HG02840 (cell line): ENCODE data around the gene PPP4C.
"Not testable (repeated sequence)": the region's sequence is repeated elsewhere in the genome, so short reads cannot be mapped to it uniquely, and the experiment has no call there.

Experiments
- ATAC-seq: cut with Tn5 transposase; IDR thresholded peaks from one replicate; pipeline ENCODE4 v1.9.1; 2021; ENCODE audit warnings: mild to moderate bottlenecking, moderate library complexity, moderate number of reproducible peaks; ENCODE audit not compliant: unreplicated experiment, low FRiP score

Gene PPP4C

GRCh38 chr16:30095166-30096078 is 19.6 kb downstream of the PPP4C start:
- ATAC-seq, result no peak

DNA sequence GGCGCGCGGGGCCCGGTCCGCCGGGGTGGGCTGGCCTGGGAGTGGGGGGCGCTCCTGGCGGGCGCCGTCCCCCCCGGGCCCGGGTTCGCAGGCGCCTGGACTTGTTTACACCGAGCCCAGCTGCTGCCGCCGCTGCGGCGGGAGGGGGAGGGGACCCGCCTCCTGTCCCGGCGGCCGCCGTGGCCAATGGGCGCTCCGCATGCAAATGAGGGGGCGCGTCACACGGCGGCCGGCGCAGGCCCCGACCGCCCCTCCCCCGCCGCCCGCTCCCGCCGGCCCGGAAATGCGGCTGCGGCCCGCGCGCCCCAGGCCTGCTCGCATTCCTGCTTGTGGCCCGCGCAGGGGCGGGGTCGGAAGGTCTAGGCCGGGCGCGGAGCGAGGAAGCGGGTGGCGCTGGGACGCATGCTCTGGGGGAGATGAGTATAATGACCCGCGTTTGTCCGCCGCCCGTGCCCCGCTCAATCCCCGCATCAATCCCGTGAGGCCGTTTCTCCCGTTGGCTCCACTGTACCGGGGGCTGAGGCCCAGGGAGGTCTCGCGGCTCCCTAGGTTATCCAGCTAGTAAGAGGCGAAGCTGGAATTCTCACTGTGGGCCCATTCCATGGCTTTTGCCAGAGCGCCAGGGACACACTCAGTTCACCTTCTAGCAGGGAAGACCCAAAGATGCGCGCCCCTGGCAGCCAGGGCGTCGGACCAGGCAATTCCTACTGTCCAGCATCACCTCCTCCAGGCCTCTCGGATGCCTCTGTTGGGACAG is 20.5 kb downstream of the PPP4C start, which contains the start of gene YPEL3:
Gene YPEL3, minus strand, starts transcription at position 109 of the 757 bp plus-strand sequence. CDS start 731 bp downstream, outside the sequence.
- peak; percentile 50 for ATAC-seq

GRCh38 chr16:30096862-30097563 is 21.2 kb downstream of the PPP4C start:
- no peak for ATAC-seq

DNA sequence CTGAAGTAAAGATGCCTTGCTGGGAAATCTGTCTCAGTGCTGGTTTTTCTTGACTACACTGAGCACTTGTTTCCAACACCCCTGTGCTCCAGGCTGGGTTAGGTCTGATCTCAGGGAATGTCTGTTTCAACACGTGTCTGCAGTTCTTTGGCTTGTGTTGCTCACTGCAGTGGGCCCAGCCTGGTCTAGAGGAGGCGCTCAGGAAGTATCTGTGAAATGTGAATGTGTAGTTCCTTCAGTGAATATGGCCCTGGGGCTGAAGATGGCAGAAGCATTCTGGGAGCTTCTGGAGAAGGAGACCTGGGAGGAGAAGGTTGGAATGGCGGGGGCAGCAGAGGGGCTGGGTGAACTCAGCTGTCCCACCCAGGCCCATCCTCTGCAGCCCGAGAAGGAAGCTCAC is 28.3 kb downstream of the PPP4C start:
- ATAC-seq, result no peak

- no peak for ATAC-seq
Observed at GRCh38 chr16:30104492-30104891, 28.7 kb downstream of the PPP4C start.

DNA sequence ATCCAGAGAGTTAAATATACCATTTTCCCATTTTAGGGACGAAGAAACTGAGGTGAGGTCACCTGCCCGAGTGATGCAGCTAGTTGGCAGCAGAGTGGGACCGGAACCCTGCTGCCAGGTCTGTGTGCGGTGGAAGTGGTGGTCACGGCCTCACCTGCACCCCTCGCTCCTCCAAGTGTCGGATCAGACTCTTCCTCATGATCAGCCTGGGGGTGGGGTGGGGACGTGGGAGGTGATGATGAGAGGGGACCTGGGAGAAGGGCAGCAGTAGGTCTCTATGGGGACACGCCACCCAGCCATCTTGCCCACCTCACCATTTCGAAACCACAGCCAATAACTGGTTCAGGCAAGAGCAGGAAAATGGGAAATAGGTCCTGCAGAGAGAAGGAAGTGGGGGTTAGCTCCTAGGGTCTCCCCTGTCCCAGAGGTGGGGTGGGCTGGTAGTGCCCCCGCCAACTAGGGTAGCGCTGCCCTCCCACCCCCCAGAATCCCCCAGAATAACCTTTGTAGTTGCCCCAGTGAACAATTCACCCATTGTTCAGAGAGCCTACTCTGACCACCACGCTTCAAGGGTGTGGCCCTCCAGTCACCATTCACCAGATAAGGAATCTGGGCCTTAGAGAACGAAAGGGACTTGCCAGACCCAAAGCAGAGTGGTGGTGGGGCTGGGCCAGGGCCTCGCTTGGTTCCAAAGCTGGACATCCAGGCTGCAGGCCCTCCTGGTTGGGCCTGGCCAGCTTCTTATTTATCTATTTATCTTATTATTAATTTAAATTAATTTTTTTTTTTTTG is 32.5 kb downstream of the PPP4C start:
- no peak for ATAC-seq

- no peak for ATAC-seq
Observed at GRCh38 chr16:30110661-30111060, 34.9 kb downstream of the PPP4C start.

- no peak for ATAC-seq
Observed at GRCh38 chr16:30112197-30113030, 36.6 kb downstream of the PPP4C start.

GRCh38 chr16:30113031-30113710 is 37.4 kb downstream of the PPP4C start, which contains the start of gene GDPD3:
Gene GDPD3 (minus strand): TSS chr16:30113537. CDS start chr16:30113478, 59 bp downstream.
- ATAC-seq, result no peak

DNA sequence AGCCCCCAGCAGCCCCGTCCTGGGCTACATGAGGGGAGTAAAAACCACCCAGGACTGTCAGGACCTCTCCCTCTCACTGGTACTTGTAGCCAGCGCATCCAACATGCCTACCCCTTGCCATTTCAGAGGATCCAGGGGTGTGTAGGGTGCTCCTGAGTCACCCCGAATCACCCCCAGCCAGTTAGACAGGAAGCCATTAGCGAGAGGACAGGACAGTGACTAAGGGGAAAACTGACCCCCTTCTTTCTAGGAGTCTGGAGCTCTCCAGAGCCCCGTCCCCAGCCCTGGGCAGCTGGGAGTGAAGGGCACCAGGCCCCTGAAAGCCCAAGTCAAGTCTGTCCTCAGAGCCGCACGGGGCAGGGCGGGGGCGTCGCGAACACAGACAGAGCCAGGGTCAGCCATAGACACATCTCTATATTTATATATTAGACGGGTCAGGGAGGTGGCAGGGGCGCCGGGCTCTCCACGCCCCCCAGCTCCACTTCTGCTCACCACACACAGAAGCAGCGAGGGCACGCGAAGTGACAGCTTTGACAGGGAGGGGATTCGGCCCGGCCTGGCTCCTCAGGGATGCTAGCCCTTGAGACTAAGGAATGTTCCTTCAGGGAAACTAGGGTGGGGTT is 38.0 kb downstream of the PPP4C start:
- ATAC-seq, result no peak

DNA sequence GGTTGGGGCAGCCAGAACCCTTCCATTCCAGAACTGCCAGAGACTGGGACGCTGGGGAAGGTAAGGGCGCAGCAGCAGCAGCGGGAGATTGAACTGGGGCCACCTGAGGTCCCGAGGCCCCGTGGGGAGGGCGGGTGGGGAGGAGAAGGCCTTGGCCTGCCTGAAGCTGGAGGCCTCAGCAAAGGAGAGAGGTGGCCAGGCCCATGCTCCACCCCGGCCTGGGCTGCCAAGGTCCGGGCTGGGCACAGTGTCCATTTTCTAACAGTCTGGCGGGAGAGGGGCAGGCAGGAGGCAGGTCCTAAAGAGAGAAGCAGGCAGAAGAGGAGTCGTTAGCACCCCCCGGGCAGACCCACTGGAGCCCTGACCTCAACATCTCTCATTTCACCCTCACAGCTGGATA is 38.6 kb downstream of the PPP4C start:
- ATAC-seq, result no peak

DNA sequence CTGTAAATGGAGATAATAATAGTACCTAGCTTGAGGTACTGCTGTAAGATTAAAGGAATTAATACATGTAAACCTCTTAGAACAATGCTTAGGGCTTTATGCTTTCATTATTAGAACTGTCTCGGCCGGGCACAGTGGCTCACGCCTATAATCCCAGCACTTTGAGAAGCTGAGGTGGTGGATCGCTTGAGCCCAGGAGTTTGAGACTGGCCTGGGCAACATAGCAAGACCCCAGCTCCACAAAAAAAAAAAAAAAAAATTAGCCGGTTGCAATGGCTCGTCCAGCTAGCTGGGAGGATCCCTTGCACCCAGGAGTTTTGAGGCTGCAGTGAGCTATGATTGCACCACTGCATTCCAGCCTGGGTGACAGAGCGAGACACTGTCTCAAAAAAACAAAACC is 39.0 kb downstream of the PPP4C start:
- ATAC-seq, result not testable (repeated sequence)

DNA sequence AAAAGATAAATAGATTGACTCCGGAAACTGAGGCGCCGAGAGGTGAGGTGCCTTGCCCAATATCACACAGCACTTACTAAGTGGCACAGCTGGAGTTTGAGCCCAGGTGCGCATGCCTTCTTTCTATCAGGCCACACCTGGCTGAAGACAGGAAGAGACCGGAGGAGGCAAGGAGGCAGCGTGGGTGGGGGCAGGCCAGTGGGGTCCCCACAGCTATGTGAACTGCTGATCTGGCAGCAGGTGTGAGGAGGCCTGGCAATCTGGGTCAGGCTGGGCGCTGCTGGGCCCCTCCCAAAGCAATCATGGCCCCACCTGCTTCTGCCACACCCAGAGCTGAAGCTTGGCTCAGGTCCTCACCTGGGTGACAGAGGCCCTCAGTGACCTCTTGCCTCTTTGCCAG is 39.4 kb downstream of the PPP4C start:
- ATAC-seq, result no peak

GRCh38 chr16:30116291-30117207 is 40.8 kb downstream of the PPP4C start:
- ATAC-seq, result no peak

- ATAC-seq, result no peak
Observed at GRCh38 chr16:30117768-30118167, 42.0 kb downstream of the PPP4C start.

GRCh38 chr16:30119428-30119827 is 43.6 kb downstream of the PPP4C start:
- no peak for ATAC-seq
